ENCODE measurements around the gene PFKFB4.

The PFKFB4 gene

GRCh38 chr3:48528048-48528447 is 28.6 kb downstream of the PFKFB4 start:
- DNase-seq = no peak

GRCh38 chr3:48524970-48525369 is 31.6 kb downstream of the PFKFB4 start:
- no peak for DNase-seq

GRCh38 chr3:48521635-48522034 is 35.0 kb downstream of the PFKFB4 start:
- DNase-seq = no peak

DNA sequence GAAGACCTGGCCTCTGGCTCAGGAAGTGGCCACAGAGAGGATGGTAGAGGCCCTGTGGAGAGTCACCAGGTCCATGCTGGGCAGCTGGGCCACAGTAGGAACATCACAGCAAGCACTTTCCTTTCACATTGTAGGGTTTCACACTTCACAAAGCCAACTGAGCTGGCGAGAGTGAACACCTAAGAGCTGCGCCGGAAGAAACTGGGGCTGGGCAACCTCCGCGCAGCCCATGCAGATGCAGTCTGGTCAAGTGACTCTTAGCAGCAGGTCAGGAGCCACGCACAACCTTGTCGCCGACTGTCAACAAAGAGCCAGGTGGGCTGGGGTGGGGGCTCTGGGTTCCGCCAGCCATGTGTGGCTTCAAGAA is 37.3 kb downstream of the PFKFB4 start:
- no peak for DNase-seq

DNA sequence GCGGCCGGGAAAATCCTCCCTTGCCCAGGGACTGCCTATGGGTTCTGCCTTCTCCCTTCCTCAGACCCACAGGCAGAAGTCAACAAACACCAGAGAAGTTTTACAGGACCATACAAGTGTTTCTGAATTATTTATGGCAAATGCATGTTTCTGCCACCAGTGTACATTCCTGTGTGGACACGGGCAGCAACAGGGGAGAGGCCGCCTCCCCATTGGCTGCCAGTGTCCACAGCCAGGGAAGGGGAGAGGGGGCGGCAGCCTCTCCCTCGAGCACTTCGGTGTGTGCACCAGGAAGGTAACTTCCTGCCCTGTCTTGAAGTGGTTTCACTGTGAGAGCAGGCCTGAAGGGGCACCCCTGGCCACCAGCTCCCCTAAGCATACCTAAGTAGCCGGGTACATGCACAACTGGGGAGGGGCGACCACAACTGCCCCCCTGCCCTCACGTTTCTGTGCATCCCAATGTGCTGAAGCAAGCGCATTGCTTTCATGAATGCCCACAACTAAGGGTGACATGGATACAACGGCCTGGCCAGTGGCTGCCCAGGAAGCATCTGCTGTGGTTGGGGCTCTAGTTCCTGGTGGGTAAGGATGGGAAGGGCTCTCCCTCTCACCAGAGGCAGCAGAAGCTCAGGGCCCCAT is 37.8 kb downstream of the PFKFB4 start:
- no peak for DNase-seq

GRCh38 chr3:48518069-48518468 is 38.5 kb downstream of the PFKFB4 start:
- DNase-seq = no peak

GRCh38 chr3:48516571-48516970 is 40.0 kb downstream of the PFKFB4 start:
- no peak for DNase-seq

DNA sequence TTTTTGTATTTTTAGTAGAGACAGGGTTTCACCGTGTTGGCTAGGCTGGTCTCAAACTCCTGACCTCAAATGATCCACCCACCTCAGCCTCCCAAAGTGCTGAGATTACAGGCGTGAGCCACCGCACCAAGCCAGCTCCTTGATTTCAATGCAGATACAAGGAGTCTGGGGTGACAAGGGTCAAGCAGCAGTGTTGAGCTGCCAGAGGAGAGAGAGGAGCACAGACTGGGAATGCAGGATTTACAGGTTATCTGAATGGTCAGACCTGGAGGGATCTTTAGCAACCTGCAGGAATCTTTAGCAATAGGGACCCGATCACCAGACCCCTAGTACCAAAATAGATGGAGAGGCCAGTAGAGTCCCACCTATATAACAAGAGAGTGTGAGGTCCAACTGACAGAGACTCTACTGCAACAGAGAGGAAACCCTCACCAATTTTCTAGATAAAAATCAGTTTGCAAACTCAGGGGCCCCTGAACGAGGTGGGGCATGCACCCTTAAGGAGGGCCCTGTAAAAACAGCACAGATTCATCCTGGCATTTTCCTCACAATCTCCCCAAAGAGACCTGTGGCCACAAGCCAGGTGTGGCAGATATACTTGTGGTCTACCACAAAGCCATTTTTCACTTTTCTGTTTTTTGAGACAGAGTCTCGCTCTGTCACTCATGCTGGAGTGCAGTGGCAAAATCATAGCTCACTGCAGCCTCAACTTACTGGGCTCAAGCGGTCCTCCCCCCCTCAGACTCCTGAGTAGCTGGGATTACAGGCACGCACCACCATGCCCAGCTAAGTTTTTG is 42.0 kb downstream of the PFKFB4 start:
- DNase-seq = no peak

GRCh38 chr3:48511551-48511950 is 45.1 kb downstream of the PFKFB4 start:
- no peak for DNase-seq

GRCh38 chr3:48507256-48508061 is 49.1 kb downstream of the PFKFB4 start:
- peak; percentile 78 for DNase-seq

GRCh38 chr3:48505968-48506504 is 50.6 kb downstream of the PFKFB4 start:
- DNase-seq = no peak

GRCh38 chr3:48505146-48505545 is 51.5 kb downstream of the PFKFB4 start:
- DNase-seq = no peak

- peak; percentile 61 for DNase-seq
Measured at GRCh38 chr3:48504051-48504946, 52.3 kb downstream of the PFKFB4 start, which contains the start of gene SHISA5. Gene SHISA5 (minus strand): TSS chr3:48504174. CDS start chr3:48504094, 80 bp downstream.

- DNase-seq = no peak
Measured at GRCh38 chr3:48503401-48504050, 53.1 kb downstream of the PFKFB4 start.

GRCh38 chr3:48502728-48503168 is 53.9 kb downstream of the PFKFB4 start:
- DNase-seq = no peak

DNA sequence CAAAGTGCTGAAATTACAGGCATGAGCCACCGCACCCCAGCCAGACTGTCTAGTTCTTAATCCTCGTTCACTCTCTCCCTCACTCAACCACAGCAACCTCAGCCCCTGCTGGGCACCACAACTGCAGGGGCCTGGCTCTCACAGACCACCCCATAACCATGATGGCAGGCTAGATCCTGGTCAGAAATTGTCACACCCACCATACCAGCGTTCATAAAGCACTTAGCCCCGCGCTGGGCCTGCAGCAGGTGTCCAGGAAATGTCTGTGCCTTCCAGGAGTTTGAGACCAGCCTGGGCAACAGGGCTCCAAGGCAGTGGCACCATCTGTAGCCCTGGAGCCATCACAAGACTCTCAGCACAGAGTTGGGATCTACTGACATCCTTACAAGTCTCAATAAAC is 54.5 kb downstream of the PFKFB4 start:
- DNase-seq = no peak

- DNase-seq = no peak
Measured at GRCh38 chr3:48501196-48501595, 55.4 kb downstream of the PFKFB4 start.

DNA sequence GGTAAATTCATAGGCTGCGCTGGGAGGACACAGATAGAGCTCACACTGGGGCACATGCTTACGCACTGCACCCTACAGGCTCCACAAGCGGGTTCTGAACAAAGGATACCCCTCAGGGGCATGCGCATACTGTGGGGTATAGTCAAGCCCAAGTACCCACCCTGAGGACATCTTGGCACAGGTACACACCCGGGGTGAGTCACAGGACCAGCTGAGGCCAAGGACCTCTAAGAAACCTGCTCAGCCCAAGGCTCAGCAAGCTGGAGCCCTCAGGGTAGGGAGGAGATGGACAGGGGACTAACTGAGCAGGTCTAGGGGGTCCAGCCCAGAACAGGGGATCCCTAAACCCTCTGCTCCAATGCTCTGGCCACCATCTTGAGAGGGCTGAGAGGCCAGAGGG is 55.9 kb downstream of the PFKFB4 start:
- DNase-seq = no peak

DNA sequence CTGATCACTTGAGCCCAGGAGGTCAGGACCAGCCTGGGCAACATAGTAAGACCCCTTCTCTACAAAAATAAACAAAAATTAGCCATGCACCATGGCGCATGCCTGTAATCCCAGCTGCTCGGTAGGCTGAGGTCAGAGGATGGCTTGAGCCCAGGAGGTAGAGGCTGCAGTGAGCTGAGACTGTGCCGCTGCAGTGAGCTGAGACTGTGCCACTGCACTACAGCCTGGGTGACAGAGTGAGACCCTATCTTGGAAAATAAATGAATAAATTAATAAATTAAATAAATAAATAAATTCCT is 63.5 kb downstream of the PFKFB4 start:
- DNase-seq = no peak

GRCh38 chr3:48492461-48493202 is 64.0 kb downstream of the PFKFB4 start:
- no peak for DNase-seq

DNA sequence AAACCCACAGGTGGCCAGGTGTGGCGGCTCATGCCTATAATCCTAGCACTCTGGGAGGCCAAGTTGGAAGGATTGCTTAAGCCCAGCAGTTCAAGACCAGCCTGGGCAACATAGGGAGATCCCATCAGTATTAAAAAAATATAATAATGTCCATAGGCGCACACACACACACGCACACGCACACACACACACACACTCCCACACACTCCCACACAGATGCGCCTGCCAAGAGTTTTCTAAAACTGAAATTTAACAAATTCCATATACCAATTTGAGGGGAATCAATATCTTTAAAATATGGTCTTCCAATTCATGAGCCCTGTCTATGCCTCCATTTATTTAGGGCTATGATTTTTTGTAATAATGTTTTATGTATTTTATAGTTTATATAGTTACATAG is 69.7 kb downstream of the PFKFB4 start:
- DNase-seq = no peak
